Activated CD8-positive, alpha-beta memory T cell treated with anti-CD3 and anti-CD28 coated beads, Interleukin-2, amount 50 U/mL, for 4 hours (primary cell): ENCODE results near the gene MATN3.
A peak's percentile ranks its signal among the peaks of the same experiment; 100 is the strongest.

Source experiments
- DNase-seq: peaks from one replicate; pipeline ENCODE4 v3.0.0-alpha.2; 2020

MATN3 gene

DNA sequence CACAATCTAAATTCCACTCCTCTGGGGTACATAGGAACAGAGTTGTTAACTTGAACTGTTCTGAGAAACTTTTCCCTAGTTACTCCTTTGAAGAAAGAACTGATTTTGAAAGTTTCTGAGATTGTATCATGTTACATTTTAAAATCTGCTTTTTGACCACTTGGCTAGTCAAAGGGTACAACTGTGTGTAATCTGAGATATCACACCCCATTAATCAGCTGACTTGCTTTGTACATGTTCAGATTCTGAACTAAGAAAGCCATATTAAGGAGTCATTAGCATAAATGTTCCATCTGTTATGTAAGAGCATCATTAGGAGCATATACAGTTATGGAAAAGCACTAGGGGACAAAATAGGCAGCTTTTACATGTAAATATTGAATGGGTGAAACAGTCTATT is 18.7 kb downstream of the MATN3 start:
- no peak for DNase-seq

DNA sequence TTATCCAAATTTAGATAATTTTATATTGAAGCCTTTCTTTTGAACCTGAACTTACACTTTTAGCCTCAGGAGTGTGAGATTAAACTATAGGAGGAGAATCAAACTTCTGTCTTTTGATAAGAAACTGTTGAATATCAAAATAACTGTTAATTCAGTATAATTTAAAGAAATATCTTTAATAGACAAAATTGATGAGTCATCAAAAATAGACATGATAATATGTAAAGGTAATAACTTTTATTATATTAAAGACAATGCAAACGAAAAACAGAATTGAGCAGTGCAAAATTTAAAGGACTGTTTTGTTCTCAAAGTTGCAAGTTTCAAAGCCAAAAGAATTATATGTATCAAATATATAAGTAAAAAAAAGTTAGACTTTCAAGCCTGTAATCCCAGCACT is 20.6 kb downstream of the MATN3 start:
- DNase-seq = no peak

DNA sequence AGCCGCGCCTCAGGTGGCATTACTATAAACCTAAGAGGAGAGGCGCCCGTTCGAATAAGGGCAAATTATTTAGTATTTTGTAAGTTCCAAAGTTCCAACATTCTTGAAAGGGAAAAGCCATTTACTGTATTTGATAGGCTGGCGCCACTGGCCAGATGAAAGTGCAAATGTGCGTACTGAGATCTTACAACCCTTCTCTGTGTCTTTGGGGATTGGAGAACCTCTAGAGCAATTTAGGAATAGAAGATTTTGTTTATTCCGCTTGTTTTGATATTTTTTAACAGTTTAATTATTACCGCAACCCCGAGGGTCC is 22.1 kb downstream of the MATN3 start:
- no peak for DNase-seq

DNA sequence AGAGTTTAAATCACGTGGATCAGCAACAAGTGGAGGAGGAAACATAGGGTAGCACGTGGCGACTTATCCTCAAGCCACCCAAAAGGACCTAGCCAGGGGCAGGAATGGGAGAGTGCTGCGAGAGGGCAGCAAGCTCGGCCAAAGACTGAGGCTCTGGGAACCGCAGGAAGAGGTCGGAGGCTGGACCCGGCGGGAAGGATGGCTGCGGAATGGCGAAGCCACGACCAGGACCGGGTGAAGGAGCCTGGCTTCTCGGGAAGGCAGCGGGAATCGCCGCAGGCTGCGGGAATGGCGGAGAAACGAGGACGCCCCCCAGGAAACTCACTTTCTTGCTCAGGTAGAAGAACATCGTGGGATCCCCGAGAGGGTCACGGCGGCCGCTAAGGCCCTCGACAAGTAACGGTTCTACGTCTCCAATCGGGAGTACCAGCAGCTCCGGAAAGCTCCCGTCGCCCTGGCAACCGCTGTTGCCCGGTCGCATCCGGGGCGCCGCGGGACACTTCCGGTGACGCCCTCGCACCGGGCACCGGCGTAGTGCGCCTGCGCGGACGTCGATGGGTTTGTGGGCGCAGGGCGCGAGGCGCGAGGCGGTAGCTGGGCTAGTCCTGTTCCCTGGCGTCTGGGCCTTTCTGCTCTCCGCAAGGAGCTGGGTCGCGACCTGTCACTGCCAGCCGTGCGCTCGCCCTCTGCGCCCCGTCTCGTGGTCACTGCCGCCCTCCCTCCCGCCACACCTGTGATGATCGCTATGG is 22.6 kb downstream of the MATN3 start, which contains the start of gene WDR35:
Gene WDR35, minus strand, starts transcription at position 439 of the 749 bp plus-strand sequence. Its CDS starts 90 bp downstream, at position 349.
- DNase-seq = peak; percentile 92

DNA sequence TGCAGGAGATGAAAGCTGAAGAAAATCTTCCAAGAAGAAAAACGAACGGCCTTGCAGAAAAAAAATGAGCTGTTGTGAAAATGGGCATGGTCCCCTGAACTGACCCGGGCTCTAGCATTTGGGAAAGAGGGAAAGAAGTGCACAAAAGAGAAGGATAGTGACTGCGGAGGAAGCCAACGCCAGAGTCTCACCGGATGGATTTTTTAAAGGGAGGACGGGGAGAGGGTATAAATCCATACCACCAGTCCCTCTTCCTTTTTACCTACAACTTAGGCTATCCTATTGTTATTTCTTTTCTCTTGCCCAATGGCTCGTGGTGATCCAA is 23.2 kb downstream of the MATN3 start:
- no peak for DNase-seq

DNA sequence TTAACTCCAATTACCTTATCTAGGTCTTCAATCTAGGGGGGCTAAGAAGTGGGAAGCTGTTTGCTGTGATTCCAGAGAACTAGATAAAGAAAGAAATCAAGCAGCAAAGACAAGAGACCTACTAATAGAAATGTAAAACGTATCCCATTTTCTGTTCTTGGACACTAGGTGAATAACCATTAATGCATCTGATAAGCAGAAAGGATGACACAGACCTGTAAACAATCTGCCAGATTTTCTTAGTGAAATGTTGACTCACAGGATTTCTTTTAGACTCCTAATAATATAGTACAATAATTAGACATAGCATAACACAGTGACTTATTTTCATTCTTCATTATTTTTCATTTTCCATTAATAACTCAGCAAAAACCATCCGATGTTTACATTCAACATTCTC is 23.9 kb downstream of the MATN3 start:
- DNase-seq = no peak

DNA sequence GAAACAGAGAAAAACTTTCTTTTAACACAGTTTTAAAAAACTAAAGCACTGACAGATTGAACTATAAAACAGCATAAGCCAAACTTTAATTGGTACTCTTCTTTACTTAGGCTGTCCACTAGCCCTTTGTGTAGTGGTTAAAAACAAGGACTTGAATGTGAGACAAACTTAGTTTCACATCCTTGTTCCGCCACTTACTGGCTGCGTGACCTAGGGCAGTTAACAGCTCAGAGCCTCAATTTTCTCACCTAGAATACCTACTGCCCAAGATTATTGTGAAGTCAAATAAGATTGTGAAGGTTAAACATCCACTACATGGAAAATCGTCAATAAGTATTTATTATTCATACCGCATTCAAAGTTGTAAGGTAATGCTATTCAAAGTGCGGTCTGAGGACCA is 24.5 kb downstream of the MATN3 start:
- no peak for DNase-seq

DNA sequence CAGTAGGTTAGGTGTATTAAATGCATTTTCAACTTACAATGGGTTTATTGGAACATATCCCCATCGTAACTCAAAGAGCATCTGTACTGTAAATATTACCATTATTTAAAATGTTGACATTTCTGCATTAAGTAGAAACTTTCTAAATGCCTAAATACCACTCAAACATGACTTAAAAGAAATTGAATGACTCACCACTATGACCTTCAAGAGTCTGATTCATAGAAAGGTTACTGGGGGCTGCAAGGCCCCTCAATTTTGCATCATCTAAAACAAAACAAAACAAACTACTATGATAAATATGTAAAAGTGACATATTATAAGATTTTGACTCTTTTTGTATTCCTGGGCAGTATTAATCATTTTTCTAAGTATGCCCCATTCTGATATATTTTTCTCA is 30.2 kb downstream of the MATN3 start:
- no peak for DNase-seq

DNA sequence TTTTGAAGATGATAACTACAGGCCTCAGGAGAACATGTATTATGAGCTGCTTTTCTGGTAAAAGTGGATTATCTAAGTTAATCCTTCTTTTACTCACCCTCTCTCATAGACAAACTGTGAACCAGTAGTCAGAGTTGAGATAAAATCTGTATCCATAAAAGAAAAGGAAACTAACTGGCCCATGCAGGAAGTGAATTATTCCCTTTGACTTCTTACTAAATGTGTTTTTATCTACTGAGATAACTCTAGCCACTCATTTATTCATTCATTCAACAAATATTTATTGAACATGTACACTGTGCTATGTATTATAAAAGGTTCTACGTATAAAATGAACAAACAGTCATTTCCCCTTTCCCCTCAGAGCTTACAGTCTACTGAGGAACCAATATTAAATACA is 32.5 kb downstream of the MATN3 start:
- no peak for DNase-seq

DNA sequence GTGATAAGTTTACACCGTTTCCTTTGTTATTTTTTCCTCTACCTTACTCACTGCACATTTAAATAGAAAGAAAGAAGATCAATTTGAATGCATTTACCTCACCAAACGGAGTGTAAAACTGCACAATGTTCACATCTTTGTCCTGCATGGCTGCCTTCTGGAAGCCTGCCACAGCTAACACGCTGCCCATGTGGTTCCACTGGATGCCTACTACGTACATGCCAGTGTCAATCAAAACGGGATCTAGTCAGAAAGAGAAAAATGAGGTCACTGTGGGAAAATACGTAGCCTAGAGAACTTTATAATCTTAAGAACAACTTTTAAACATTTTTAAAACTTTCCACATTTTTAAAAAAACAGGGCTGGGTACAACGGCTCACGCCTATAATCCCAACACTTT is 39.0 kb downstream of the MATN3 start:
- DNase-seq = no peak

DNA sequence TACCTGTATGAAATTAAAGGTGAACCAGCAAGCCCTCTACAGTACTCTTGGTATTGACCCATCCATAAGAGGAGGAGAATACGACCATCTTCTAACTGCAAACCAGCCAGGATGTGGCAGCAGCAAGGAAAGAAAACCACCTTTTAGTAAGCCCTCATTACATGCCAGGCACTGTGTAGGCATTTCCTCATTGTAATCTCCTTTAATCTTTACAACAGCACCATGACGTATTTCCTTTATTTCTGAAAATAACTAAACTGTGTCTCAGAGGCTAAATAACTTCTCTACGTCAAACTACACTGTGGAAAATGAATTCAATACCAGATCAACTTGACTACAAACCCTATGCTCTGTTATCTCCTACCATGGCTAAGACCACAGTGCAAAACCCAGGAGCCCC is 40.8 kb downstream of the MATN3 start:
- DNase-seq = no peak

DNA sequence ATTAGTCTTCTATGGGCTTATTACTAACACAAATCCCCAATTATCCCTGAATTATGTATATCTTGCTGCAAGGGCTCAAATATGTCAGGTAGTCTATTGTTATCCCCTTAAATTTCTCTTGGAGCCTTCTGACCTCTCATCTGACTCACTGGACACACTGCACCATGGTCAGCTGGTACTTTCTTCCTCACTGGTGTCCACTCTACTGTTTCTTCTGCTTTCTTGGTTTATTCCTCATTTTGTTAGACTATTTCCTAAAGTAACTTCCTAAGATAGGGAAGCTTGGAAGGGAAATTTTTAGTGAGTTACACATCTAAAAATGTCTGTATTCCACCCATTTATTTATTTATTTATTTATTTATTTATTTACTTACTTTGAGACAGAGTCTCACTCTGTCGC is 49.1 kb downstream of the MATN3 start:
- DNase-seq = no peak

DNA sequence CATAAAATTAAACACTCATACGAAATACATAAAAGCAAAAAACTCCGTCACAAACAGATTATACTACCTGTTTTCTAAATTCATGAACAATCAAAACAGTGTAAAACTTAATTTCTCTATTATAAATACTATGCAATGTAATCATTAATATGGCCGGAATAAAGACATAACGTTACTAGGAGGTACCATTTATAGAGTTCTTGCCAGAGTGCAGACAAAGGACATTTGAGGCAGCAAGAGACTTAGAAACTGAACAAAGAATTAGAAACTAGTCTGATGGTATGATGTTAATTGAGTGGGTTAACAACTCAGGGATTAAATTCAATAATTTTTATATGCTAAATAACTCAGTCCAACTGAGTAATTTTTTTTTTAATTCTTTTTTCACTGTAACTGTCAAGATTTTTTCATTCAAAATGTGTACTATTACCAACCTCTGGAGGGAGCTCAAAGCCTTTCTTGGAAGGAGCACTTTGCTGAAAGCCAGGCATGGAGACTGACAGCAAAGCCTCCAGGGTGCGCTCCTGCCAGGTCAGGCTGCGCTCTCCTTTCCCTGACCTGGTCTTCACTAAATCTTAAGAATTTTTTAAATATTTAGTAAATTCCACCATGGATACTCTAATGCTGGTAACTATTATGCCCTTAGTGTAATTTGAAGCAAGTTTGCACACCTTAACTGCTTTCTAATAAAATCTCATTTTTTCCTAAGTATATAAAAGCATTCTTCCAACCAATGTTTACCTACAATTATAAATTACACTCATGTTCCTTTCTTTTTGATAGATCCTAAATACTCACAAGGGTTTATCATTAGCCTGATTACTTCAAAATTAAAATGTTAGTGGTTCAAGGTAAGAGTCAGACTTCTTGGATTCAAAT is 56.7 kb downstream of the MATN3 start:
- DNase-seq = peak; percentile 34

DNA sequence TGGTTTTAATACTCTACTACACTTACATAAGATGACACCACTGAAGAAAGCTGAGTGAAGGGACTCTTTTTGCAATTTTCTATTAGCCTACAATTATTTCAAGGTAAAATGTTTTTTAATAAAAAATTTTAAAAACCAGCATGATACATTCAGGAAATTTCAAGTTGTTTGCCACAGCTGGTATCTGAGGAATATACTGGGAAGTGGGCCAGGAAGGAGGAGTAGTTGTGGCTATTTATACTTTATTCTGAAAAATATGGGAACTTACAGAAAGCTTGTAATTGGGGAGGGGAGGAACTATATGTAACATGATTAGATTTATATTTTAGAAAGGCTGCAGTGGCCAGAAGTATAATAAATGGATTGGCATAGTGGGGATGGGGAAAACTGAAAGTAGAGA is 63.4 kb downstream of the MATN3 start:
- no peak for DNase-seq

DNA sequence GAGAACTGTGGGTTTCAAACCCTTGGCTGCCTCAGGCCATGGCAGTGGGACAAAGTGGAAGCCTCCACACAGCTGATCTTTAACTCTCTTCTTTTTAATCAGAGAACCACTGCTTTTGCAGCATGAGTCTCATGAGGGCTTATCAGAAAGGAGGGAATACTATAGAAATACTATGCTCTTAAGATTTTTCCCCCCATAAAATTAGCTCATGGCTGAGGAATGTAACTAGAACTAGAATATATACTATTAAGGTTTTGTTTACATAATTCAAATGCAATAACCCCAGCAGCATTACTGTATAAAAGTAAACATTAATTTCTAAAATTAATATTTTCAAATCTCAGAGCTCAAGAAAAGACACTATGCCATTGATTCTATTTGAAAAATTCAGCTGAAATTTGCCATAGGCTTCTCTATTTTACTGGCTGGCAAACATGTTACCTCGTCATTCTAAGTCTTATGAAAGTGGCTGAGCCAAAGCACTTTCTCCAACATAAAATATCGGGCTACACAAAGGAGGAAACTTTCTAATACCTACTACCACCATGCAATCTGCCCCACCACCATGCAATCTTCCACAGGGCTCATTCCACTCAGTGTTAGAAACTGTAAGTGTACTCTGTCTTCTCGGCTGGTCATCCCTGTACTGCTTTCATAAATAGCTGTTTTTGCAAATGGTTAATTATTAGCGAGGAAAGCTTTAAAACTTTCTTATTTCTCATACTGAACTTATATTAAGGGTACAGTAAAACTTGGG is 65.1 kb downstream of the MATN3 start:
- DNase-seq = no peak

DNA sequence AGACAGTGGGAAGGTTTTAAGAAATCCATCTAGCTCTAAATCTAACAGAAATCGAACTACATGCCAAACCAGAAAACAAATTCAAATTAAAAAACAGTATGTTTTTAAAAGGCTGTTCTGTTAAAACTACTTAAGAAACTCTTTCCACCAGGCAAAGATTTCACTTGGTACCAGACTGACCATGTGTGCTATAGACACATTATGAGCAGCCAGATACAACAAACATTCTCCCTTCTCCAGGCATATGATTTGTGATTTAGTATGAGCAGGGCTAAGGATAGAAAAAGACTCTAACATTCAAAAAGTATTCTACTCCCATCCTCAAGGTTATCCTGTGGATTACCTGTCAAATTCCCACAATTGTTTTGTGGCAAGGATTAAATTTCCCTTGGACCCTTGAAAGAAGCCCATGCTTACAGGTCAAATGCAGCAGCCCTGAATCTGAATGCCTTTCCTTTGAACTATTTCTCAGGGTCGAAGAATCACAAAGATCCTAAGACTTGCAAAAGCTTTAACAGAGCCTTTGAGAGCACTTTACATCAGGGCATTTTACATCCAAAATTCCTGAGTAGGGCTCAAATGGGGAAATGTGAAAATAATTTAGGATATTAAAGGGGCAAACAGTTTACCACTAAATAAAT is 68.1 kb downstream of the MATN3 start:
- DNase-seq = no peak

DNA sequence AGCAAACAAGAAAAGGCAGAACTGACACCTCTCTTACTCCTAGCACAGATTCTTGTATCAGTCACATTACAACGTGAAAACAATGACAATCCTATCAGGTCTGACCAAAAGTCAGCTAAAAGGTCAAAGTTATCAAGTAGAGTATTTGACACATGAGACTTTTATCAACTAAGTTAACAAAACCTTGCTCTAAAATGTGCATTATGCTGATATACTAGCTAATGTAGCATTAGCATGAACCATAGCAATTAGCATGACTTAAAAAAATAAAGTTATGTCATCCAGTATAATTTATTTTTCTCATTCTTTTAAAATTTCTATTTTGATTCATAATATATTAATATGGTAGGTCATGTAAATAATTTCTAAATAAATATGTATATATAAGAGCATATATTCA is 69.3 kb downstream of the MATN3 start:
- no peak for DNase-seq

DNA sequence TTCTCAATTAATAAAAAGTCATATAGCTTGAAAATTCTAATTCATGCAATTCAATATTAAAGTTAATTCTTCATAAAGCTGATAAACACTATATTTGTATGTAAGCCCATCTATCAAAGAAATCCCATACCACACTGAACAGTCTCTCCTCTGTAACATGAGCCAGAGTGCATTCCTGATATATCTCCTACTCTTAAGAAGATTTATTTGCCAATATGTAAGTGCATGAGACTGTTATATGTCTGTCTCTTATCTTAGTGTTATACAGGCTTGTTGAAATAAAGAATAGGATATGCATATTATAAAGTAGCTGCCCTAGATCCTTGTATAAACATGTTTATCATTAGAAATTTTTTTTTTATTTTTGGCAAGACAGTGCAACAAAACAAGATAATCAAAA is 70.3 kb downstream of the MATN3 start:
- DNase-seq = no peak
